Activated CD4-positive, alpha-beta T cell treated with anti-CD3 and anti-CD28 coated beads, Interleukin-2, amount 10 ng/mL, durations not matched to agents 24 days and 14 days (primary cell): ENCODE measurements around the gene AACS. TPM values are rescaled to one million over a fixed set of nuclear protein-coding genes. Genes with fewer than 3 reads are reported as not detected.
"Not testable (repeated sequence)": the region's sequence is repeated elsewhere in the genome, so short reads cannot be mapped to it uniquely, and the experiment has no call there.

Experiments used
- DNase-seq: peaks from one replicate; pipeline ENCODE4 v3.0.0; 2022
- H3K27ac Mint-ChIP-seq: one replicate; pipeline ENCODE4 v1.8.0; 2022; ENCODE audit warnings: mild to moderate bottlenecking, mixed read lengths
- H3K27me3 Mint-ChIP-seq: one replicate; pipeline ENCODE4 v1.8.0; 2022; ENCODE audit warnings: mixed read lengths
- H3K36me3 Mint-ChIP-seq: one replicate; pipeline ENCODE4 v1.8.0; 2022; ENCODE audit warnings: low read depth, mild to moderate bottlenecking, mixed read lengths
- H3K4me1 Mint-ChIP-seq: one replicate; pipeline ENCODE4 v1.8.0; 2021; ENCODE audit warnings: mixed read lengths
- H3K4me3 Mint-ChIP-seq: one replicate; pipeline ENCODE4 v1.8.0; 2022; ENCODE audit warnings: mild to moderate bottlenecking, moderate library complexity, mixed read lengths
- H3K9me3 Mint-ChIP-seq: one replicate; pipeline ENCODE4 v1.8.0; 2021; ENCODE audit warnings: mixed read lengths
- intact Hi-C: fragments of 100-400 bp; cut with micrococcal nuclease; formaldehyde crosslinking; loops from one replicate; pipeline ENCODE4 v1.15.1; 2023
- total RNA-seq: library from RNA; stranded (reverse); gene quantifications from 2 replicates; pipeline ENCODE4 v1.2.3, GENCODE V29; 2022

Gene AACS, protein sequence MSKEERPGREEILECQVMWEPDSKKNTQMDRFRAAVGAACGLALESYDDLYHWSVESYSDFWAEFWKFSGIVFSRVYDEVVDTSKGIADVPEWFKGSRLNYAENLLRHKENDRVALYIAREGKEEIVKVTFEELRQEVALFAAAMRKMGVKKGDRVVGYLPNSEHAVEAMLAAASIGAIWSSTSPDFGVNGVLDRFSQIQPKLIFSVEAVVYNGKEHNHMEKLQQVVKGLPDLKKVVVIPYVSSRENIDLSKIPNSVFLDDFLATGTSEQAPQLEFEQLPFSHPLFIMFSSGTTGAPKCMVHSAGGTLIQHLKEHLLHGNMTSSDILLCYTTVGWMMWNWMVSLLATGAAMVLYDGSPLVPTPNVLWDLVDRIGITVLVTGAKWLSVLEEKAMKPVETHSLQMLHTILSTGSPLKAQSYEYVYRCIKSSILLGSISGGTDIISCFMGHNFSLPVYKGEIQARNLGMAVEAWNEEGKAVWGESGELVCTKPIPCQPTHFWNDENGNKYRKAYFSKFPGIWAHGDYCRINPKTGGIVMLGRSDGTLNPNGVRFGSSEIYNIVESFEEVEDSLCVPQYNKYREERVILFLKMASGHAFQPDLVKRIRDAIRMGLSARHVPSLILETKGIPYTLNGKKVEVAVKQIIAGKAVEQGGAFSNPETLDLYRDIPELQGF
- 24.7 and 26.7 TPM in 2 replicates for total RNA-seq

DNA sequence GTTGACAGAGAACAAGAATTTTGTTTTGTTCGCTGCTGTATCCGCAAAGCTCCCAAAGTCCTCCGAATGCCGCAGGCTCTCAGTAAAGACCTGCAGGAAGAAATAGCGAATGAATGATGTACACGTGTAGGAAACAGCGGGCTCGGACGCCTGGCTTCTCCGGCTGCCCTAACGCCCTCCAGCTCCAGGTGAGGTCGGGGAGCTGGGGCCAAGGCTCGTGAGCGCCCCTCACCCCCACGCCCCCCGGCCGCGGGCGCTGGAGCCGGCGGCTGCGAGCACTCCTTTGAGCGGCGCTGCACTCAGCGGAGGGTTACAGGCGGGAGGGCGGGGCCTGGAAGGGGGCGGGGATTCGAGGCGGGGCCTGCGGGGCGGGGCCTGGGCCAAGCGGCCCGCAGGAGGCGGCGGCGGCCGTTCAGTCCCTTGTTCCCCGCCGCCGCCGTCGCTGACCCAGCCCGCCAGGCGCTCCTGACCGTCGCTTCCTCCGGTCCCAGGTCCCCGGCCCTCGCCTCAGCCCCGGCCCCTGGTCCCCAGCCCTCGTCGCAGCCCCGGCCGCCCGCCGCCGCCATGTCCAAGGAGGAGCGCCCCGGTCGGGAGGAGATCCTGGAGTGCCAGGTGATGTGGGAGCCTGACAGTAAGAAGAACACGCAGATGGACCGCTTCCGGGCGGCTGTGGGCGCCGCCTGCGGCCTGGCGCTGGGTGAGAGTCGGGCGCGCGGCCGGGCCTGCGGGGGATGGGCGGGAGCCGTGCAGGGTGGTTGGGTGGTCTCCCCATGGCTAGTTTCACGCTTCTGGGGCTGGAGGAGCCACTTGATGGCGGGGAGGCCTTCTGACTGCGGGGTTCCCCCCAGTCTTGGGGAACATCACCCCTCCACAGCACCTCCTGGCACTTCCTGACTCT, at the start of gene AACS:
TSS of gene AACS (plus strand) at position 415 of the 898 bp plus-strand sequence. CDS start at position 565, 150 bp downstream.
- intact Hi-C loops: loop anchor here (1.0 kb wide), 2 partner anchors 16 to 72 kb away; partner anchors contain the start of gene BRI3BP
- peak; percentile 89 for DNase-seq
- Mint-ChIP-seq H3K27me3 (peaks cover 17% of the 10 kb centered on the region), H3K4me1 (peaks cover 14% of the 10 kb centered on the region), H3K36me3 (no peaks in the 10 kb centered on the region), H3K27ac (peak within 1 kb of the TSS; percentile 53), H3K4me3 (peak within 1 kb of the TSS; percentile 82), H3K9me3 (no peaks in the 10 kb centered on the region)

DNA sequence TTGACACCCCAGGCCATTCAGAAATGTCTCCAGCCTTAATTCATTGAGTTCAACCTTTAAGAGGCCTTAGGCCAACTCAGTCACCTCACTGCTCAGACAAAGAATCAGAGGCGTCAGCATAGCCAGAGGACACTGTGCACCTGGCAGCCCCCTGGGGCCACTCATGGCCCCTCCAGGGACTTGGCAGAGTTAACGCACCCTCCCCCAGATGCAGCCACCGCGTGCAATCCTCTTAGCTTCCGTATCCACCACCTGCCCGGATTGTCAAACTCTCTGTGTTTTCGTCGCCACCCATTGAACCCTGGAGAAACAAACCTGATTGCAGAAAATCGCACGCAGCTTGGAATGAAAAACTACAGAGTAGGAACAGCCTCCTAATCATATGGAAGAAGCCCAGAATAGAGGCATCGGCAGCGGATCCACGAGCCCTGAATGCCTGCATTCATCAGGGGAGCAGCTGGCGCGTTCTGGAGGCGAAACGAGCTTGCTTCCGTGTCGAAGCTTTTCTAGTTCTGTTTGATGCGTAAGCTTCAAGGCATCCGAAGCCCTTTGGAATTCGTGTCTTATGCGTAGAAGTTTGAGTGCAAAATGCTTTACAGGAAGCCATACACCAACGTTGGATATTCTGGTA, 49.4 kb upstream of the AACS start:
- Mint-ChIP-seq H3K36me3 (peaks cover 34% of the 10 kb centered on the region), H3K27me3 (no peaks in the 10 kb centered on the region), H3K27ac (no peak overlapping the region), H3K9me3 (no peaks in the 10 kb centered on the region), H3K4me3 (no peak overlapping the region), H3K4me1 (no peaks in the 10 kb centered on the region)
- intact Hi-C loops: no loop called here
- no peak for DNase-seq

DNA sequence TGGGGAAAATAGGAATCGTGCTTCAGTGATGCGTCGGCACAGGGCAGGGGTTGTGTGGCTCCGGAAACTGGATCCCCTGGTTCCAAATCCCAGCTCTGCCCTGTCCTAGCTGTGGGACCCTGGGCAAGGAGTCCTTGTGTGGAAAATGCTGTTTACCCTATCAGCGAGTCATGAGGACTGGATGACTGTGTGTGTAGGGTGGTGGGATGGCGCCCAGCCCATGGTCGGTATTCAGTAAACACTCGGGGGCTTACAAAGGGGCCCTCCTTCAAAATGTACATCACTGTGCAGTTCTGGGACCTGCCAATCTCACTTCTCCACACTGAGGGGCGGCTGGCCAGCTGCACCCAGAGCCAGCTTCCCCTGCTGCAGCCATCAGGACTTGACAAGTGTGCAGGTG, 47.4 kb upstream of the AACS start:
- H3K36me3 Mint-ChIP-seq: peaks cover 36% of the 10 kb centered on the region
- no peaks in the 10 kb centered on the region for H3K4me1 Mint-ChIP-seq
- no peaks in the 10 kb centered on the region for H3K9me3 Mint-ChIP-seq
- intact Hi-C loops: no loop called here
- no peaks in the 10 kb centered on the region for H3K27me3 Mint-ChIP-seq
- H3K27ac Mint-ChIP-seq: no peak overlapping the region
- H3K4me3 Mint-ChIP-seq: no peak overlapping the region
- no peak for DNase-seq

DNA sequence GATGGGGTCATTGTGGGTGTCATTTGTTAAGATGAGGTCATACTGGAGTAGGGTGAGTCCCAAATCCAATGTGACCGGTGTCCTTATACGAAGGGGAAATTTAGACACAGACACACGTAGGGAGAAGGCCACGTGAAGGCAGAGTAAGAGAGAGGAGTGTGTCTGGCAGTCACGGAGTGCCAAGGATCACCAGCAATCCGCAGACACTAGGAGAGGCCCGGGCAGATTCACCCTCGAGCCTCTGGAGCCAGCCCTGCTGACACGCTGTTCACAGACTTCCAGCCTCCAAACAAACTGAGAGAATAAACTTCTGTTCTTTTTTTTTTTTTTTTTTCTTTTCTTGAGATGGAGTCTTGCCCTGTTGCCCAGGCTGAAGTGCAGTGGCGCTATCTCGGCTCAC, 46.9 kb upstream of the AACS start:
- Mint-ChIP-seq H3K36me3 (peaks cover 40% of the 10 kb centered on the region), H3K4me1 (no peaks in the 10 kb centered on the region), H3K27ac (no peak overlapping the region), H3K9me3 (no peaks in the 10 kb centered on the region), H3K4me3 (no peak overlapping the region), H3K27me3 (no peaks in the 10 kb centered on the region)
- intact Hi-C loops: no loop called here
- DNase-seq: no peak

GRCh38 chr12:125021096-125021495, 44.1 kb upstream of the AACS start:
- H3K36me3 Mint-ChIP-seq: peaks cover 31% of the 10 kb centered on the region
- H3K4me1 Mint-ChIP-seq: no peaks in the 10 kb centered on the region
- no peaks in the 10 kb centered on the region for H3K27me3 Mint-ChIP-seq
- no peak overlapping the region for H3K4me3 Mint-ChIP-seq
- no peak for DNase-seq
- H3K27ac Mint-ChIP-seq: no peak overlapping the region
- no peaks in the 10 kb centered on the region for H3K9me3 Mint-ChIP-seq
- intact Hi-C loops: no loop called here

DNA sequence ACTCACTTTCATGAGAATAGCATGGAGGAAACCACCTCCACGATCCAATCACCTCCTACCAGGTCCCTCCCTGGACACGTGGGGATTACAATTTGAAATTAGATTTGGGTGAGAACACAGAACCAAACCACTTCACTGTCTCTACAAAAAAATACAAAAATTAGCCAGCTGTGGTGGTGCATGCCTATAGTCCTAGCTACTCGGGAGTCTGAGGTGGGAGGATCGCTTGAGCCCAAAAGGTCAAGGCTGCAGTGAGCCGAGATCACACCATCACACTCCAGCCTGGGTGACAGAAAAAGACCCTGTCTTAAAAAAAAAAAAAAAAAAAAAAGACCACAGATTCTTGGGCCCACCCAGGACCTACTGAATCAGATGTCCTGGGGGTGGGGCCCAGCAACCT, 43.5 kb upstream of the AACS start:
- intact Hi-C loops: no loop called here

DNA sequence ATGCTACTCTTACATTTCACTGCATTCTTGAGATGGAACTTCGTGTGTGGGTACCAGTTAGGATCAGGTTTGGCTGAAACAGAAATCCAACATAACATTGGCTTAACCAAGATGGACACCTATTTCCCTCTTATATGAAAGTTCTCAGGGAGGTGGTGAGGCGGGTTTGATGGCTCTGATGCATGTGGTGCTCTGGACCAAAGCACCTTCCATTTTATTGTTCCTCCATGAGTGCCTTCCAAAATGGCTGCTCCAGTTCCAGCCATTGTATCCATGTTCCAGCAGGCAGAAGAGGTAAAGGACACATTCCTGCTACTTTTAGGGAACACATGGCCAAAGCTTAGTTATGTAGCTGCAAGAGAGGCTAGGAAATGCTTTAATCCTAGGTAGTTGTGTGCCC, 42.2 kb upstream of the AACS start:
- H3K4me3 Mint-ChIP-seq: no peak overlapping the region
- no peaks in the 10 kb centered on the region for H3K27me3 Mint-ChIP-seq
- H3K4me1 Mint-ChIP-seq: no peaks in the 10 kb centered on the region
- no peak overlapping the region for H3K27ac Mint-ChIP-seq
- peaks cover 29% of the 10 kb centered on the region for H3K36me3 Mint-ChIP-seq
- no peak for DNase-seq
- intact Hi-C loops: no loop called here
- H3K9me3 Mint-ChIP-seq: no peaks in the 10 kb centered on the region

More for the DNA sequence above, 43.5 kb upstream of the AACS start:
- H3K9me3 Mint-ChIP-seq: no peaks in the 10 kb centered on the region
- H3K27me3 Mint-ChIP-seq: no peaks in the 10 kb centered on the region
- no peaks in the 10 kb centered on the region for H3K4me1 Mint-ChIP-seq
- no peak overlapping the region for H3K27ac Mint-ChIP-seq
- DNase-seq: no peak
- H3K4me3 Mint-ChIP-seq: no peak overlapping the region
- peaks cover 31% of the 10 kb centered on the region for H3K36me3 Mint-ChIP-seq

- no peak for DNase-seq
- H3K36me3 Mint-ChIP-seq: peaks cover 25% of the 10 kb centered on the region
- no peaks in the 10 kb centered on the region for H3K9me3 Mint-ChIP-seq
- intact Hi-C loops: no loop called here
- no peaks in the 10 kb centered on the region for H3K27me3 Mint-ChIP-seq
- no peak overlapping the region for H3K4me3 Mint-ChIP-seq
- H3K4me1 Mint-ChIP-seq: no peaks in the 10 kb centered on the region
- no peak overlapping the region for H3K27ac Mint-ChIP-seq
These were observed 40.2 kb upstream of the AACS start for GRCh38 chr12:125024949-125025563.

DNA sequence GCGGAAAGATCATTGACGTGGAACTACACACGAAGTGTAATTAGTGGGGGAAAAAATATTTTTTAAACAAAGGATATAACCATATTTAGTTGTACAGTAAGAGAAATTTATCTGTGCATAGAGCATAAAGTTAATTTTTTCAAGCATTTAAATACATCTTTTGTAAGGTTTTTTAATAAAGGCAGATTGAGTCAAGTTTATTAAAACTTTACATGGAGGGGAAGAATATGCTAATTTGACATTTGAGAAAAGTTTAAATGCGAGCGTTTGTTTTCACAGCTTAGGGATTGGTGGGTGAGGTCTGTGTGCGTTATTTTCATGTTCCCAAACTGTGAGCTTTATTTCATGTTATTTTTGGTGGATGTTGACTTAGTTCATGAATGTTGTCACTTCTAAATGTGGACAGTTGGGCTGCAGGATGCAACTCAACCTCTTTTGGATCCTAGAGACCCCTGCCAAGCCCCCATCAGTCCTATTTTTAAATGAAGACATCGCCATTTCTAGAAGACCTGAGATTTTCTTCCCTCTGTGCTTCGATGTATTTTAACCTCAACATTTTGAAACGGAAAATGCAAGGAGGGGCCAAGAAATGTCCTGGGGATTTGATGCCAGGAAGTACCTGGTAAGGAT, 39.5 kb upstream of the AACS start:
- Mint-ChIP-seq H3K36me3 (peaks cover 22% of the 10 kb centered on the region), H3K27ac (no peak overlapping the region), H3K4me1 (no peaks in the 10 kb centered on the region), H3K9me3 (no peaks in the 10 kb centered on the region), H3K27me3 (no peaks in the 10 kb centered on the region), H3K4me3 (no peak overlapping the region)
- no peak for DNase-seq
- intact Hi-C loops: no loop called here

- no peak overlapping the region for H3K4me3 Mint-ChIP-seq
- no peaks in the 10 kb centered on the region for H3K4me1 Mint-ChIP-seq
- no peaks in the 10 kb centered on the region for H3K27me3 Mint-ChIP-seq
- no peak for DNase-seq
- intact Hi-C loops: no loop called here
- peaks cover 15% of the 10 kb centered on the region for H3K36me3 Mint-ChIP-seq
- no peak overlapping the region for H3K27ac Mint-ChIP-seq
- no peaks in the 10 kb centered on the region for H3K9me3 Mint-ChIP-seq
These were observed 37.1 kb upstream of the AACS start for GRCh38 chr12:125028106-125028505.

- Mint-ChIP-seq H3K4me1 (no peaks in the 10 kb centered on the region), H3K4me3 (no peak overlapping the region), H3K27me3 (no peaks in the 10 kb centered on the region), H3K9me3 (no peaks in the 10 kb centered on the region), H3K36me3 (peaks cover 19% of the 10 kb centered on the region), H3K27ac (no peak overlapping the region)
- no peak for DNase-seq
- intact Hi-C loops: no loop called here
These were observed 35.4 kb upstream of the AACS start for GRCh38 chr12:125029761-125030358.

DNA sequence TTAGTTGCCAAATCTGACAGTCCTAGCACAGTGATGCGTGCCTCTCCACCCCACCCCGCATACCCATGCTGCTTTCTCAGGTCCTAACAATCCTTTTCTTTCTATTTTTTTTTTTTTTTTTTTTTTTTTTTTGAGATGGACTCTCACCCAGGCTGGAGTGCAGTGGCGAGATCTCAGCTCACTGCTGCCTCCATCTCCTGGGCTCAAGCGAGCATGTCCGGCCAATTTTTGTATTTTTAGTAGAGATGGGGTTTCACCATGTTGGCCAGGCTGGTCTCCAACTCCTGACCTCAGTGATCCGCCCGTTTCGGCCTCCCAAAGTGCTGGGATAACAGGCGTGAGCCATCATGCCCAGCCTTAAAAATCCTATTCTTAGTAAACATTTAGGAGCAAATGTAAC, 33.8 kb upstream of the AACS start:
- H3K27ac Mint-ChIP-seq, H3K27me3 Mint-ChIP-seq, H3K9me3 Mint-ChIP-seq, intact Hi-C loops, H3K4me3 Mint-ChIP-seq, H3K4me1 Mint-ChIP-seq, DNase-seq: not testable (repeated sequence)
- H3K36me3 Mint-ChIP-seq: peaks cover 16% of the 10 kb centered on the region
